ENCODE results near the gene NDUFA6. TPM values are rescaled to one million over a fixed set of nuclear protein-coding genes. Genes with fewer than 3 reads are reported as not detected.

NDUFA6 gene
- total and polyA plus RNA-seq, 2 experiments from 2014 or later = 134 to 324 TPM

DNA sequence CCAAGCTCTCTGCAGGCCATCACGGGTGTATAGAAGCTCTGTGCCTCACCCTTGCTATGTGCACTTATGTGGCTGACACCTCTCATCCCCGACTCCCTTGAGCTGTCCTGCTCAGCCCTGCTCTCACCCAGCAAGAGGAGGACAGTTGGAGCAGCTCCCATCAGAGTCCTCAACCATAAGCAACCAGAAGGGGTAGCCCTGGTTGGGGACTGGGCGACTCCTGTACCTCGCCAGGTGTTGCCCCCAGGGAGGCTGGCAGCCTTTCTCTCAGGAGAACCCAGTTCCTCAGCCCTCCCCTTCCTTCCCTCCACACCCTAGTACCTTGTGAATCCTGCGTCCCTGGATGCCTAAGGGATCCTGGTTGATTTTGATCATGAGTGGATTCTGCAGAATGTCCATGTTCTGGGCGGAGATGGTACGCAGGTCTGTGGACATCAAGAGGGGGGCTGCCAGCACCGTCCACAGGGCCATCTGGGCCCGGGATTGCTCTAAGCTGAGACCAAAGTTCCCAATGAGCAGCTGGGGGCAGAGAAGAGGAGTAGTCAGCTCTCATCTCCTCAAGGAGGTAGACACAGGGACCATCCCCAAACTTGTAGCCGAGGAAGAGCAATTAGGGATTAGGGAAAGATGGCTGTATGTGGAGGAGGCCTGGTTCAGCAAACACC lies 27.9 kb downstream of the NDUFA6 start:
- H3K27ac ChIP-seq = no peak overlapping the region
- TF ChIP-seq, protein P1, sequence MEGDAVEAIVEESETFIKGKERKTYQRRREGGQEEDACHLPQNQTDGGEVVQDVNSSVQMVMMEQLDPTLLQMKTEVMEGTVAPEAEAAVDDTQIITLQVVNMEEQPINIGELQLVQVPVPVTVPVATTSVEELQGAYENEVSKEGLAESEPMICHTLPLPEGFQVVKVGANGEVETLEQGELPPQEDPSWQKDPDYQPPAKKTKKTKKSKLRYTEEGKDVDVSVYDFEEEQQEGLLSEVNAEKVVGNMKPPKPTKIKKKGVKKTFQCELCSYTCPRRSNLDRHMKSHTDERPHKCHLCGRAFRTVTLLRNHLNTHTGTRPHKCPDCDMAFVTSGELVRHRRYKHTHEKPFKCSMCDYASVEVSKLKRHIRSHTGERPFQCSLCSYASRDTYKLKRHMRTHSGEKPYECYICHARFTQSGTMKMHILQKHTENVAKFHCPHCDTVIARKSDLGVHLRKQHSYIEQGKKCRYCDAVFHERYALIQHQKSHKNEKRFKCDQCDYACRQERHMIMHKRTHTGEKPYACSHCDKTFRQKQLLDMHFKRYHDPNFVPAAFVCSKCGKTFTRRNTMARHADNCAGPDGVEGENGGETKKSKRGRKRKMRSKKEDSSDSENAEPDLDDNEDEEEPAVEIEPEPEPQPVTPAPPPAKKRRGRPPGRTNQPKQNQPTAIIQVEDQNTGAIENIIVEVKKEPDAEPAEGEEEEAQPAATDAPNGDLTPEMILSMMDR (IDR thresholded peaks at IDR 0.05; ENCODE audit: low read depth, low read length) = no peak

DNA sequence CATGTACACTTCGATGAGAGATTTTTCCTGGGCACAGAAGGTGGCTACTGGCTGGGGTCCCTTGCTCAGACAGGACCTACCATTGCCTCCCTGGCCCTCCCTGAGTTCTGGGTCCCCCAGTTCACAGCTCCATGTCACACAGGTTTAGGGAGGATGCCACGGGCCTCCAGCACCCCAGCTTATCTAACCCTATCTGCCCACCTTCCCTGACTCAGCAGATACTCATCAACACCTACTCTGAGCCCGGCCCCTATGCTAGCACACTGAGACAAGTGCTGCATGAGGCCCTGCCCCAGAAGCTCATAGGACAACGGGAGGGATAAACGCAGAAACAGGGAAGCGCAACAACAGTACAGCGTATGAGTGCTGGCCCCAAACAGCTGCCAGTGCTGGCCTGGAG lies 29.5 kb downstream of the NDUFA6 start:
- H3K4me1 ChIP-seq (ENCODE audit: low read depth) = no peaks in the 10 kb centered on the region
- no peak for DNase-seq (ENCODE audit: low read depth in 1 of 2, low spot score in 1 of 2)
- H3K9me3 ChIP-seq (ENCODE audit: low read depth) = no peaks in the 10 kb centered on the region
- H3K27me3 ChIP-seq = no peaks in the 10 kb centered on the region
- peaks cover 13% of the 10 kb centered on the region for H3K36me3 ChIP-seq
- H3K27ac ChIP-seq = no peak overlapping the region
- no peak overlapping the region for H3K4me3 ChIP-seq
- TF ChIP-seq, protein P1 (IDR thresholded peaks at IDR 0.05; ENCODE audit: low read depth, low read length) = no peak

More for the DNA sequence above, 27.9 kb downstream of the NDUFA6 start:
- H3K27me3 ChIP-seq = no peaks in the 10 kb centered on the region
- H3K36me3 ChIP-seq = peaks cover 13% of the 10 kb centered on the region
- H3K4me1 ChIP-seq (ENCODE audit: low read depth) = no peaks in the 10 kb centered on the region
- H3K4me3 ChIP-seq = no peak overlapping the region
- no peaks in the 10 kb centered on the region for H3K9me3 ChIP-seq (ENCODE audit: low read depth)
- no peak for DNase-seq (ENCODE audit: low read depth in 1 of 2, low spot score in 1 of 2)

DNA sequence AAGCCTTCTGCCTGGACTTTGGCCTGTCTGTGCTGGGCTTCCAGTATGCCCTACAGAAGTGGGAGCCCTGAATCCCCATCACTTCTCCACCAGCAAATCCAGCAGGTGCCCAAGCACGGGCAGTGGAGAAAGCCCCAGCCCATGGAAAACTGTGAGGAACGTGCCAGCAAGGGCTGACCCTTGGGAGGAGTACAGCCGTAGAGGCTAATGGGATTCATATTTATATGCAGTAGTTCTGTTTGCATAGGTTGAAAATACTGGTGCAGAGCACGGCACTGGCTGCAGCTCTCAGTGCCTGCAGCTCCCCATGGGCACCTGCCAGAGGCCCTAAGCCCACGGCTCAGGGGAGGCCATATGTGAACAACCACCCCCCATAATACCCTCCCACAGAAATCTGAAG lies 30.1 kb downstream of the NDUFA6 start:
- Histone ChIP-seq H3K4me1 (ENCODE audit: low read depth) (no peaks in the 10 kb centered on the region), H3K4me3 (no peak overlapping the region), H3K9me3 (ENCODE audit: low read depth) (no peaks in the 10 kb centered on the region), H3K36me3 (peaks cover 13% of the 10 kb centered on the region), H3K27me3 (no peaks in the 10 kb centered on the region), H3K27ac (no peak overlapping the region)
- TF ChIP-seq, protein P1 (IDR thresholded peaks at IDR 0.05; ENCODE audit: low read depth, low read length) = no peak
- no peak for DNase-seq (ENCODE audit: low read depth in 1 of 2, low spot score in 1 of 2)

DNA sequence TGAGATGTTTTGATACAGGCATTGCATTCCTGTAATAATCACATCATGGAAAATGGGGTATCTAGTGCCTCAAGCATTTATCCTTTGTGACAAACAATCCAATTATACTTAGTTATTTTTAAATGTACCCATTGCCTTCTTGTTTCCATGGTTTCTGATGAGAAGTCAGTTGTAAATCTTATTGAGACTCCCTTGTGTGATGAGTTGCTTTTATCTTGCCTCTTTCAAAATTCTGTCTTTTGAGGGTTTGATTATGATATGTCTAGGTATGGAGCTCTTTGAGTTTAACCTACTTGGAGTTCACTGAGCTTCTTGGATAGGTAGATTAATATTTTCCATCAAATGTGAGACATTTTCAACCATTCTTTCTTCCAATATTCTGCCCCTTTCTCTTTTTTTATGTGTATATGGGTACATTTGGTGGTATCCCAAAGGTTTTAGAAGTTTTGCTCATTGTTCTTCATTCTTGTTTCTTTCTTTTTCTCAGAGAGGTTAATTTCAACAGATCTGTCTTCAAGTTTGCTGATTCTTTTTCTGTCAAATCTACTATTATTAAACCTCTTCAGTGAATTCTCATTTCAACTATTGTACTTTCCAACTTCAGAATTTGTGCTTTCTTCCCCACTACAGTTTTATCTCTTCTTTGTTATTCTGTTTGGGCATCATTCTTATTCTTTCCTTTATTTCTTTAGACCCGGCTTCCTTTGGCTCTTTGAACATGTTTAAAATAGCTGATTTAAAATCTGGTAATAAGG lies 33.6 kb downstream of the NDUFA6 start:
- no peak overlapping the region for H3K4me3 ChIP-seq

DNA sequence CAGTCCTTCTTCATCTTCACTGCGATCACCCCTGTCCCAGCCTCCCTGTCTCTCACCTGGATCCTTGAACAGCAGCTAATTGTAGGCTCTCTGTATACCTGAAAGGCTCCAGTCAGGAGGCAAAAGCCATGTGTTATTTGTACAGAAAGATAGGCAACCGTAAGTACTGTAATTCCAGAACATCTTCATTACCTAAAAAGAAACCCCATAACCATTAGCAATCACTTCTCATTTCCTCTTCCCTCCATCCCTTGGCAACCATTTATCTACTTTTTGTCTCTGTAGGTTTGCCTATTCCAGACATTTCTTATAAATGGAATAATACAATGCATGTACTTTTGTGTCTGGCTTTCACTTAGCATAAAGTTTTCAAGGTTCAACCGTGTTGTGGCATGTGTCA lies 37.8 kb downstream of the NDUFA6 start:
- Histone ChIP-seq H3K27ac (no peak overlapping the region), H3K4me3 (no peak overlapping the region), H3K27me3 (no peaks in the 10 kb centered on the region), H3K36me3 (no peaks in the 10 kb centered on the region), H3K4me1 (ENCODE audit: low read depth) (no peaks in the 10 kb centered on the region), H3K9me3 (ENCODE audit: low read depth) (no peaks in the 10 kb centered on the region)
- TF ChIP-seq, protein P1 (IDR thresholded peaks at IDR 0.05; ENCODE audit: low read depth, low read length) = no peak
- DNase-seq (ENCODE audit: low read depth in 1 of 2, low spot score in 1 of 2) = no peak

More for the DNA sequence above, 33.6 kb downstream of the NDUFA6 start:
- no peak for DNase-seq (ENCODE audit: low read depth in 1 of 2, low spot score in 1 of 2)
- Histone ChIP-seq H3K4me1 (ENCODE audit: low read depth) (no peaks in the 10 kb centered on the region), H3K27me3 (no peaks in the 10 kb centered on the region), H3K27ac (no peak overlapping the region), H3K36me3 (peaks cover 13% of the 10 kb centered on the region), H3K9me3 (ENCODE audit: low read depth) (no peaks in the 10 kb centered on the region)
- TF ChIP-seq, protein P1 (IDR thresholded peaks at IDR 0.05; ENCODE audit: low read depth, low read length) = no peak

Data from cardiac muscle cell (in vitro differentiated cells and primary cell).